ENCODE measurements around the gene NCKAP5. TPM values are rescaled to one million over a fixed set of nuclear protein-coding genes. Genes with fewer than 3 reads are reported as not detected.
A peak's percentile ranks its signal among the peaks of the same experiment; 100 is the strongest.

The NCKAP5 gene
- total and polyA plus RNA-seq, 2 of the 13 experiments (the other 11 are each of a cell fraction or from before 2014, with no cell fraction given): 0.01 TPM; not detected in 1

DNA sequence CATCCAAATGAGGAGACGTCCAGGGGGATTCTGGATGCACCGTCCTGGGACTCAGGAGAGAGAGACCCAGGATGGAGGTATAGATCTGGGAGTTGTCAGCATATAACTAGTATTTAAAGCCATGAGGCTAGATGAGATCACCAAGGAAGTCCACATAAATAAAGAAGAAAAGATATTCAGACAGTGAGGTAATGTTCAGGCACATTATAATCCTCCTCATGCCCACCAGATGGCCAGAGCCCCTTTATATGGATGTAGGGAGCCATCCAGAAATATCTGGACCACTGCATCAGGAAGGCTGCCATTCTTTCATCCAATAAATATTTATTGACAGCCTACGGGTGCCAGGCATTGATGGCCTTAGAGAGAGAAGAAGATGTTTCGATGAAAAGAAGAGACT is 21.2 kb upstream of the NCKAP5 start (continued):
- TF ChIP-seq, protein P1, sequence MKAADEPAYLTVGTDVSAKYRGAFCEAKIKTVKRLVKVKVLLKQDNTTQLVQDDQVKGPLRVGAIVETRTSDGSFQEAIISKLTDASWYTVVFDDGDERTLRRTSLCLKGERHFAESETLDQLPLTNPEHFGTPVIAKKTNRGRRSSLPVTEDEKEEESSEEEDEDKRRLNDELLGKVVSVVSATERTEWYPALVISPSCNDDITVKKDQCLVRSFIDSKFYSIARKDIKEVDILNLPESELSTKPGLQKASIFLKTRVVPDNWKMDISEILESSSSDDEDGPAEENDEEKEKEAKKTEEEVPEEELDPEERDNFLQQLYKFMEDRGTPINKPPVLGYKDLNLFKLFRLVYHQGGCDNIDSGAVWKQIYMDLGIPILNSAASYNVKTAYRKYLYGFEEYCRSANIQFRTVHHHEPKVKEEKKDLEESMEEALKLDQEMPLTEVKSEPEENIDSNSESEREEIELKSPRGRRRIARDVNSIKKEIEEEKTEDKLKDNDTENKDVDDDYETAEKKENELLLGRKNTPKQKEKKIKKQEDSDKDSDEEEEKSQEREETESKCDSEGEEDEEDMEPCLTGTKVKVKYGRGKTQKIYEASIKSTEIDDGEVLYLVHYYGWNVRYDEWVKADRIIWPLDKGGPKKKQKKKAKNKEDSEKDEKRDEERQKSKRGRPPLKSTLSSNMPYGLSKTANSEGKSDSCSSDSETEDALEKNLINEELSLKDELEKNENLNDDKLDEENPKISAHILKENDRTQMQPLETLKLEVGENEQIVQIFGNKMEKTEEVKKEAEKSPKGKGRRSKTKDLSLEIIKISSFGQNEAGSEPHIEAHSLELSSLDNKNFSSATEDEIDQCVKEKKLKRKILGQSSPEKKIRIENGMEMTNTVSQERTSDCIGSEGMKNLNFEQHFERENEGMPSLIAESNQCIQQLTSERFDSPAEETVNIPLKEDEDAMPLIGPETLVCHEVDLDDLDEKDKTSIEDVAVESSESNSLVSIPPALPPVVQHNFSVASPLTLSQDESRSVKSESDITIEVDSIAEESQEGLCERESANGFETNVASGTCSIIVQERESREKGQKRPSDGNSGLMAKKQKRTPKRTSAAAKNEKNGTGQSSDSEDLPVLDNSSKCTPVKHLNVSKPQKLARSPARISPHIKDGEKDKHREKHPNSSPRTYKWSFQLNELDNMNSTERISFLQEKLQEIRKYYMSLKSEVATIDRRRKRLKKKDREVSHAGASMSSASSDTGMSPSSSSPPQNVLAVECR (CRISPR knock-in tag; IDR thresholded peaks at IDR 0.05; ENCODE audit: borderline replicate concordance): no peak
- TF ChIP-seq ZBTB7B (CRISPR knock-in tag; IDR thresholded peaks at IDR 0.05): no peak
- TF ChIP-seq SATB2 (CRISPR knock-in tag; IDR thresholded peaks at IDR 0.05): no peak
- TF ChIP-seq YY1 (IDR thresholded peaks at IDR 0.05; ENCODE audit: insufficient read depth, insufficient replicate concordance, low read depth, low read length): no peak
- no peak for TF ChIP-seq ZSCAN31 (CRISPR knock-in tag; IDR thresholded peaks at IDR 0.05; ENCODE audit: low read depth)
- TF ChIP-seq ELF4 (CRISPR knock-in tag; IDR thresholded peaks at IDR 0.05; ENCODE audit: borderline replicate concordance): no peak
- no peak for TF ChIP-seq ZNF713 (CRISPR knock-in tag; IDR thresholded peaks at IDR 0.05)

DNA sequence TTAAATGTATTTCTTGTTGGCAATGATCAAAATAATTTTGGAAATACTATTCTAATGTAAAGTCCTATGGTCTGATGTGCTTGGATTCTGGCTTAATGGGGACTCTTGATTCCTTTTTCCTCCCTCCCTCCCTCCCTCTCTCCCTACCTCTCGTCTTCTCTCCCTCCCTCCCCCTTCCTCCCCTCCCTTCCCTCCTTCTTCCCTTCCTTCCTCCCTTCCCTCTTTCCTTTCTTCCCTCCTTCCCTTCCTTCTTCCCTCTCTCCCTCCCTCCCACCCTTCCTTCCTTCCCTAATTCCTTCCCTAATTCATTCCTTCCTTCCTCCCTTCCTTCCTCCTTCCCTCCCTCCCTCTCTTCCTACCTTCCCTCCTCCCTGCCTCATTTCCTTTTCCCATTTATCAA is 19.9 kb upstream of the NCKAP5 start:
- Histone ChIP-seq H4K20me1 (ENCODE audit: insufficient read depth, low read length) (no peaks in the 10 kb centered on the region), H3K4me1 (ENCODE audit: insufficient read depth, low read length) (no peaks in the 10 kb centered on the region), H3K27me3 (ENCODE audit: control insufficient read depth in 1 of 2, insufficient read depth in 2 of 2, low read length in 2 of 2) (no peaks in the 10 kb centered on the region), H3K4me3 (replicated peaks in 1 of 3; ENCODE audit: insufficient read depth in 1 of 3, low read depth in 2 of 3, low read length in 3 of 3) (no peak overlapping the region), H3K36me3 (replicated peaks in 1 of 2; ENCODE audit: control insufficient read depth in 1 of 2, insufficient read depth in 2 of 2, low read length in 2 of 2) (no peaks in the 10 kb centered on the region), H2AFZ (ENCODE audit: low read length) (no peak overlapping the region), H3K9me3 (ENCODE audit: low read length) (no peaks in the 10 kb centered on the region), H3K9ac (ENCODE audit: insufficient read depth, low read depth, low read length) (no peak overlapping the region), H3K79me2 (ENCODE audit: insufficient read depth, low read length) (no peaks in the 10 kb centered on the region), H3K4me2 (ENCODE audit: low read depth, low read length) (no peak overlapping the region), H3K27ac (ENCODE audit: extremely low read length, insufficient read depth, low read length) (no peak overlapping the region)
- DNase-seq (ENCODE audit: low spot score): no peak
- BruUV-seq (replicated peaks): no TSS peak
- no peak for ATAC-seq
- in situ Hi-C loops (cut with HindIII; ENCODE audit: extremely low pct_ligation_motif_present, low pct_unique_long_range_greater_than_20kb): no loop called here
- ChIA-PET POLR2A (no interaction called here), CTCF (ENCODE audit: low intra/inter-chr PET ratio, low total read pairs) (no interaction called here)
- FAIRE-seq: no peak
- intact Hi-C loops (cut with micrococcal nuclease; ENCODE audit: unreplicated experiment): no loop called here
- 0 out of 2 replicates have a peak, but pooled peaks have one; percentile 73 for TF ChIP-seq PCBP1 (IDR thresholded peaks at IDR 0.05; ENCODE audit: borderline replicate concordance, low read depth, low read length)
- TF ChIP-seq HNRNPK (IDR thresholded peaks at IDR 0.05; ENCODE audit: low read depth, low read length, poor library complexity, severe bottlenecking): peak; percentile 98
- peak; percentile 43 for TF ChIP-seq PCBP2 (optimal IDR thresholded peaks at IDR 0.05; ENCODE audit: low read depth, low read length, poor library complexity, severe bottlenecking)
- no peak for TF ChIP-seq MTA1 (CRISPR knock-in tag; IDR thresholded peaks at IDR 0.05; ENCODE audit: borderline replicate concordance)
- WGBS (ENCODE audit: low lambda C conversion rate): 0% methylated on average over 1 of the region's 1 CpG

Data from HepG2 (cell line).